HG03575 (cell line): ENCODE results near the gene SKP2.

Experiments
- ATAC-seq: cut with Tn5 transposase; IDR thresholded peaks from one replicate; pipeline ENCODE4 v1.9.1; 2021; ENCODE audit not compliant: unreplicated experiment, insufficient number of reproducible peaks, low FRiP score; ENCODE audit errors: extremely low read depth

The SKP2 gene

DNA sequence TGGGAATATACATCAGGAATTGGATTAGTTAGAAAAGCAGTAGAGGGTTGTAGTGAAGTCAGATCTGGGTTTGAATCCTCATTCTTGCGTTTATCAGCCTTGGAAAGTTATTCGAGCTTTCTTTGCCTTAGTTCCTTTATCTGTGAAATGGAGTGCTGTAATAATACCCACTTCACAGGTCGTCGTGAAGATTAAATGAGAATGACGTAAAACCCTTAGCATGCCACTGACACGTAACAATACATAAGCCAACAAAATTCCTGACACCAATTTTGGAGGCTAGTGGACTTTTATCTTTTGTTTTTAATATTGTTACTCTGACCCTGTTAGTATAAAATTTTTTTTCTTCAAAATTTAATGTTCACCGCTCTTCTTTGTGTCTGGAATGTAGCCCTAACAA, 3.4 kb downstream of the SKP2 start:
- ATAC-seq = no peak

DNA sequence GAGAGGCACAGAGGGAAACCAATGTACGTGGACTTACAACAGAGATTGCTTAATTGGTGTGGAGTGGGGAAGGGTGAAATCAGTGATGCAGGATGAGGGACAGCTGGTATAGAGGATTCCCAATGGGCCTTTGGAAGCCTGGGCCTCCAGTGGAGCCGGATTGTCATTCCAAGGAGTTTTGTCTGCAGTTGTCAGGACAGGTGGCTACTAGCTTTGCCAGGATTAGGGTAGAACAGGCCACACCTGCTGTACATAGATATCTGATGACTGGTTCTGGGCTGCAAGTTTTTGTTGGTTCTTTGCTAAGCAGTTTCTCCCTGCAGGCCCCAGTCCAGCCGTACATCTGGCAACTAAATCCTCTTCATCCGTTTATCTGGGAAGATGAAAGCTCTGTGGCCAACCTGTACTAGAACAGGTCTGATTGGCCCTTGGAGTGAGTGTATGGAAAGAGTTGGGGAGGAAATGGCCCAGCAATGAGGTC, 4.2 kb downstream of the SKP2 start:
- ATAC-seq = no peak

DNA sequence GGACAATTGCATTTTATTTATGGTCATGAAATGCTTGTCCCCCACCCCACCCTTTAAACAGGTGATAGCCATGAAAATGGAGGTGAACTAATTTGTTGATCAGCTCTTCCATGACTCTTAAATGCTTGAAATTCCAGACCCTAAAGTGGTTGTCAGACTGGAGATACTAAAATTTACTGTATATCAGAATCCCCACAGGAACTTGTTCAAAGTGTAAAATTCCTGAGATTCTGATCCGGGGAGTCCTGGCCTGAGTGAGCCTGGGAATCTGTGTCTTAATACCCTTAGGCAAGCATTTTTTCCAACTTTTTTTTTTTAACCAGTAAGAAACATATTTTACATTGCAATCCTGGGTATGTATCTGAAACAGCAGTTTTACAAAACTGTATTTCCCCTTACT, 4.7 kb downstream of the SKP2 start:
- ATAC-seq = no peak

DNA sequence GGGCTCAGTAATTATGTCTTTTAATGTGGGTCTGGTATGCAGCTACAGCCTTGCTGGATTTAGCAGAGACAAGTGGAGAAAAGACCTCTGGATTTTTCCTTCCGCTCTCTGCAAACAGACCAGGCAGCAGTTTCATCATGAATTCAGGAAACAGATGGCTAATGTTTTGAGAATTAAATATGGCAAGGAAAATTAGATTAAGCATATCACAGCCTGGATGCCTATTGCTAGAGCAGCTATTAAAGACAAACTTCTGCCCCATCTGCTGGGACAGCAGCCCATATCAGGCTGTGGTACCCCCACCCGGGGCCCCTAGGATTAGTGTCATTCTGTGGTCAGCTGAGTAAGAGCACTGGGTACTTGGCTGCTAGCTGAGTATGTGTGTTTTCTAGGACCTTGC, 6.2 kb downstream of the SKP2 start:
- ATAC-seq = no peak

DNA sequence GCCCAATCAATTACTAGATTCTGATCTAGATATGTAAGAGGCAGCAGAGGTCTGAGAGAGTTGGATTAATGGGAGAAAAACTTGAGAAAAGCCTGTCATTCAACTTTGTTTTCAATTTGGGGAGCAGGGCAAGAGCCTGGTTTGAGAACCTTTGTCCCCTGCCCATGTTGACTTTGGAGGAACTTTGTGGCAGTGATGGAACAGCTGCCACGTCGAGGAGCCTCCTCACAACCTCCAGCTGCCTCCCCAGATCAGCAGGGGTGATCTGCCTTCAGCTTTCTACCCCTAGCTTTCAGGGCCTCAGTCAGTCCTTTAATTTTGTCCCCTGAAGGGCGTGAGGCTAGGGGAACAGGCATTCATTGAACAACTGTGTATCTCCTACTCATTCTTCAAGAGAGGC, 8.7 kb downstream of the SKP2 start:
- no peak for ATAC-seq

DNA sequence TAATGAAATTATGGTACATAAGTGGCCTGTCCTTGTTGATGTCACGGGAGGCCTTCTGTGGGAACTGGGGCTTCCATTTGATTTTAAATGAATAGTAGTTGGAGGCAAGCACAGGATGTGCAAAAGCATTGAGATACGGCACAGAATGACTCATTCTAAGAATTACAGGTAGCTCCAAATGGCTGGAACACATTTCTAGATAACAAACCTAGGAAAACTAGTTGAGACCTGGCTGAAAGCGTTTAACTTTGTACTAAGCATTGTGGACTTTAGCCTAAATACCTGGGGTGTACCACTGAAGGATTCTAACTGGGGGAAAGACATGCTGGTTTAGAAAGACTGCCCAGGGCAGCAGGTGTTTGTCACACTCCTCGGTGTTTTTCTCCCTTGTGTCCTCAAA, 9.4 kb downstream of the SKP2 start:
- no peak for ATAC-seq

DNA sequence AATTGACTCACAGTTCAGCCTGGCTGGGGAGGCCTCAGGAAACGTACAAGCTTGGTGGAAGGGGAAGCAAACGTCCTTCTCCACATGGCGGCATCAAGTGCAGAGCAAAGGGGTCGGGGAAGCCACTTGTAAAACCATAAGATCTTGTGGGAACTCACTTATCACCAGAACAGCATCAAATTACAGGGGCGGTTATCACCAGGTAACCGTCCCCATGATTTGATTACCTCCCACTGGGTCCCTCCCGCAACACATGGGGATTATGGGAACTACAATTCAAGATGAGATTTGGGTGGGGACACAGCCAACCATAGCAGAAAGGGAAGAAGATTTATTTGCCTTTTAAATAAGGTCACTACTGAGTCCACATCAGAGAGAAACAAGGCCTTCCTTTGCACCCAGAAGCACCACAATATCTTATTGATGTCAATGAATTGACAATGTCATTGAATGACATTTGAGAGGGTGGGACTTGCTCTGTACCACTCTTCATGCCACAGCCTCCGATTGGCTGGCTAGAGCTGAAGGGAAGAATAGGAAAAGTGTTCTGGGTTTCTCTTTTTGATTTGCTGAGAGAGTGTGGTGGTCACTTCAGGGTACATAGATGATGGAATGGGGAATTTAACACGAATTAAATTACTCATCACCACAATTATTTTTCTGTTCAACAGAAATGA, 11.0 kb downstream of the SKP2 start:
- ATAC-seq = no peak

DNA sequence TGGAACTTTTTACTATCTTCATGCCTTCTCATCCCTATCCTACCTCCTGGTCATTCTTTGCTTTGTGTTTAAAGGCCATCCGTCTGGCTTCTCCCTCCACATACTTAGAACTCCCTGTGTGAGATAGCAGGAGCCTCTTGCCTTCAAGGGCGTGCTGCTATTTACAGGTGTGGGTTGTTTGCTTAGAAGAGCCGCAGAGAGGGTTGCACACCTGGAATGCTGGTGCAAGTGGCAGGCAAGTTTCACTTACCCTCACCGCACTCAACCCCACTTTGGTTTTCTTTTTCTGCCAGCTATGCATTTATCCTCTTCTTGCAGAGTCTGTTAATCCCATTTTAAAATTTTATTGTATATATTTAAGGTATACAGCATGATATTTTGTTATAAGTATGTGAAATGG, 12.6 kb downstream of the SKP2 start:
- ATAC-seq = no peak

DNA sequence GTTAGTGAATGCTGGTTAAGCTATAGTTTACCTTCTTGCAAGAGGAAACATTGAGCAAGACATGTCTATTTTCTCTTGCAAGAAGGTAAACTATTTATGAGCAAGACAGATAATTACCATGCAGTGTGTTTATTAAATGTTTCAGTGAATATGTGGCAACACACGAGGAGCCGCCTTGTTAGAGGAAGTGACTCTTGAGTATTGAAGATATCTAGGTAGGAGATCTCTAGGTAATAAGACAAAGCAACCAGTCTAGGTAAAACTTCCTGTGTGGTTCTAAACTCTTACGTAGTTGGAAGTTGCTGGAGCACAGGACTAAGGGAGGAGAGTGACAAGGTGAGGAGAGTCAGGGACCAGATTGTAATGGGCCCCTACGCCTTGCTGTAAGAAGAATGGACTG, 16.8 kb downstream of the SKP2 start:
- no peak for ATAC-seq

DNA sequence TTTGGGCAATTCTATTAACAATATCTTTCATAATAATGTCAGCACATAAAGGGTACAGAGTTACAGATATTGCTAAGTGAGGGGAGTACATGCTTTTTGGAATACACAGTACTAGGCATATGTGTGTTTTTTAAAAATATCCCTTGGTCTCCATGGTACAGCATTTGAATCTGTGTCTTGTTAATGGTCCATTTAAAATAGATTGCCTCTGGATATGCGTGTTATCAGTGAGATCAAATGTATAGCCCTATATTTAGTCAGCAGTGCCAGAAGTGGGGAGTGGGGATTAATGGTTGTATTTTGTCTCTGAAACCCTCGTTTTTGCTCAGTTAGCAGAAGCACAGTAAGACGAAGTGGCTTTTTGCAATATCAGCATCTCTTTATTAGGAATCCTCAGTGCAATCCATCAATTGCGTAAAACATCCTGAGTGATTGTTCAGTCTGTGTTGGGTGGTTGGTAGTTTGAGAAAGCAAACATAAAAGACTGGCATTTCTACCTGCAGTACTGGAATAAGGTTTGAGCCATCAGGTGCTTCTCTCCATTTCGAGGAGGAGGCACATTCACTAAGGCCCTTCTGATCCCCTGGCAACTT, 19.0 kb downstream of the SKP2 start:
- no peak for ATAC-seq

DNA sequence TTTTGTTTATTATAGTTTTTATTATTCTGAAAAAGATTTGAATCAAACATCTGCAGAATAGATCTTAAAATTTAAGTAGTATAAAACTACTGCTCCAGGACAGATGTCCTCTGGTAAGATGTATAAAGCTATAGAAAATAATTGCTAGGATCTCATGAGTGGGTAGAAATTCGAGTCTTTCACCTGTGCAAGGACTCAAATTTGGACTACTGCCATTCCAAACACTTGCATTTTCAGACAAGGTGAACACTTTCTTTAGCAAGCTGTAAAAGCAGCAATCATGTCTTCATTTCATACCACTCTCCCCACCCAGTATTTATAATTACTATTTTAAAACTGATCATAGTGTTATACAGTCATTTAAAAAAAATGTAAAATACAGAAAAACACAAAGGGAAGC, 20.7 kb downstream of the SKP2 start:
- no peak for ATAC-seq

DNA sequence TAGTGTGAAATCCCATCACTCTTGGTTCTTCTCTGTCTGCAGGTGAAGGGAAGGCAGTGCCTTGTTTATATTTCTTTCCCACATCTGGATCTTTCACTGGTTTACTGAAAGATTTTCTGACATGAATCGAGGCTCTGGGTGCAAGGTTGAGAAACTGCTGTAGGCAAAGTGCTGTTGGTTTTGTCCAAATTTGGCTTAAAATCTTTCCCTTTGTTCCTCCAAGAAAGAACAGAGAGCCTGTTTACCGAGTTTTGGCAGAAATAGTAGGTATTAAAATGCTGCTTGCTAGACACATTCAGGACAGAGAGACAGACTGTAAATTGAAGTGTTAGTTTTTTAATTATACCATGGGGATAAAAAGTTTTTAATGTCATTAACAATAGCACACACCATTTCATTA, 21.5 kb downstream of the SKP2 start:
- ATAC-seq = no peak

DNA sequence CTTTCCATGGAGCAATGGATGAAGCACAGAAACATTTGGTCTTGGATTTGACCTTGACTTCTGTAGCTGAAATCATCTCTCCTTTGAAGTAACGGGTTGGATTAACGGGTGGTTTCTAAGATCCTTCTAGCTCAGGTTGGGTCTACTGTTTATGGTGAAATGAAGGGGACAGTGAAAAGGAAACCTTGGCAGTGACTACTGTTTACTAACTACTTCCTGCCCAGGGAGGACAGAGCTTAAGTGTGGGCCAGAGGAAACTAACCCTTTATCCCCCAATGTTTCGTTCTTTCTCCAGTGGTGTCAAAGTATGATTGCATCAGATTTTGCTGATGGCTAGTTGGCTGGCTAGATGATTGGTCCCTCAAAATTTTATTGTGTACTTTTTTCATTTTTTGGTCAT, 22.2 kb downstream of the SKP2 start:
- ATAC-seq = no peak

DNA sequence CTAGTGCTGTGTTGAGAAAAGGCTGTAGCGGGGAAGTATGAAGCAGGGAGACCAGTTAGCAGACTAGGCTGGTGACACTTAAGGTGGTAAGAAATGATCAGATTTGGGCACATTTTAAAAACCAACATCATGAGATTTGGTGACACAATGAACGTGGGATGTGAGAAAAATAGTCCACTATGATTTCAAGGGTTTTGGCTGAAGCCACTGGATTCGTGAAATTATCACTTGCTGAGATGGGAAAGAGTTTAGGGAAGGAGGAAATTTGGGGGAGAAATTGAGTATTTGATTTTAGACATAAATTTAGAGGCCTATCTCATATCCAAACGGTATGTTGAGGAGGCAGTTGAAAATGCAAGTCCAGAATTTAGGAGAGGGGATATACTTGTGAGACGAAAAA, 23.1 kb downstream of the SKP2 start:
- no peak for ATAC-seq

DNA sequence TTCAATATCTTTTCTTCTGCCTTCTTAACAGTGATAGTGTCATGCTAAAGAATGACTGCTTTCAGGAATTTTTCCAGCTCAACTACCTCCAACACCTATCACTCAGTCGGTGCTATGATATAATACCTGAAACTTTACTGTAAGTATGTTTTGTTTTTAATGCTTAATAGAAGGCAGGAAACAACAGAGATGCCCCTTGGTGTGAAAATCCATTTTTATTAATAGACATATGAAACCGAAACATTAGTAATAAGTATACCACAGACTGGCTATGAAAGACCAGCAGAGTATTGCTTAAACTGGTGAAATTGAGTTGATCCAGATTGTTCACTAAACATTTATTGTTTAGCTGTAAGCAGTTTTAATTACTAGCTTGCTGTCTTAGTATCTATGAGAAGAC, 25.2 kb downstream of the SKP2 start:
- ATAC-seq = peak; percentile 94

DNA sequence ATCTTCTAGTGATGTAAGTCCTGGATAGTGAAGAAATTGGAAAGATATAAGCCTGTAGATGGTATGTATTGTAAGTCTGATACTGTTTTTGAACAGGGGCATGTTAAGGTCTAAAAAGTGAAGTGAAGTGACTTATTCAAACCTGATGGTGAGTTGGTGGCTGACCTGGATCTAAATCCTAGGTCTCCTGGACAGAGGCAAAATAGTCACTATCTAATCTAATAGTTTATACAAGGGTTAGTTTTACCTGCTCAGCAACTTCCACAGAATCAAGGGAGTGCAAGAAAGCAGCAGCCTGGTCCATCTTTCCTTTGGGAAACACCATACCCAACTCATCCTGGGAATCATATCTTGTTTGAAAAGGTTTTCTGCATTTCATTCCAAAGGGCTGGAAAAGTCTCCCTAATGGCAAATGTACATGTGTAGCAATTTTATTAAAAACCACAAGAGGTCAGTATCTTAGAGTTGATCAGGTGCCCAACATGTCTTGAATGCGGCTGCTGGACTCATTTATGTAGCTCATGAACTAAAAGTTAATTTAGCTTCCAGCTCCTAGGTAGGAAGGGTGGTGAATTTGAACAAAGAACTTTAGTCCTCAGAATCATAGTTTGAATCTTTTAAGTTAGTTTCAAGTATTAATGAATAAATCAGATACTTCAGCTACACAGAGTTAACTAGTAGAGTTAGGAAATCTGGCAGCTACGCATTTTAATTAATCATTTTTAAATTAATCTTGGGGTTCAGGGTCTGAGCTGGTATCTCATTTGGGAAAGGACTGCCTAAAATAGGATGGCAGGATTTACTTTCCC, 26.0 kb downstream of the SKP2 start:
- ATAC-seq = no peak

DNA sequence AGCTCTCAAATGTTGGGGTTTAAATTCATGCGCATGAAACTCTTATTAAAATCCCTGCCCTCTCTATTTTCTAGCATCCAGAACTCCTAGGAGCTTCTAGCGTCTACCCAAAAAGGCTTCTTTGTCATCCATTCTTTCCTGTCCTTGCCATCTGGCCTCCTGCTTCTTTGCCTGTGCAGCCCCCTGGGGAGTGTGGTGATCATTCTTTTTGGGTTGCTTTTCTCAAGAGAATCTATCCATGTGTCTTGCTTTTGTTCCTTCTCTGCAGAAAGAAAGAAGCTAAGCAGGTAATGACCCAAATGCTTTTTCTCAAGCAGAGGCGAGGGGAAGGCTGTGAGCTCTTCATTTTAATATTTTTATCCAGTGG, 26.6 kb downstream of the SKP2 start:
- no peak for ATAC-seq

DNA sequence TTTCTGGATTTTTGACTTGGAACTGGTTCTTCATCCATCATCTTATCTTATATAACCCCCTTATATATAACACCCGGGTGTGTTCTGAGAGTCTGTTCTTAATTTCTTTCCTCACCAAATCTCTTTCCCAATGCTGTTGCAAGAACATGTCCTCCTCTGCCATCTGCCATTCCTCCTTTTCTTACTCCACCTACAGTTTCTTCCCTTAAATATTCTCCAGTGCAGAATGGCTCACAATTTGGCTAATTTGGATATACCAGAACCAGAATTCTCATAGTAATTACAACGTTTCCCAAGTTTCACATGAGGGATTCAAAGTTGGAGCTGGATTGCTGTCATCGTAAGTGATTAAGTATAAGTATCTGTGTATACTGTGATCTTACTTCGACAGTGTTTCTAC, 28.0 kb downstream of the SKP2 start:
- ATAC-seq = no peak

DNA sequence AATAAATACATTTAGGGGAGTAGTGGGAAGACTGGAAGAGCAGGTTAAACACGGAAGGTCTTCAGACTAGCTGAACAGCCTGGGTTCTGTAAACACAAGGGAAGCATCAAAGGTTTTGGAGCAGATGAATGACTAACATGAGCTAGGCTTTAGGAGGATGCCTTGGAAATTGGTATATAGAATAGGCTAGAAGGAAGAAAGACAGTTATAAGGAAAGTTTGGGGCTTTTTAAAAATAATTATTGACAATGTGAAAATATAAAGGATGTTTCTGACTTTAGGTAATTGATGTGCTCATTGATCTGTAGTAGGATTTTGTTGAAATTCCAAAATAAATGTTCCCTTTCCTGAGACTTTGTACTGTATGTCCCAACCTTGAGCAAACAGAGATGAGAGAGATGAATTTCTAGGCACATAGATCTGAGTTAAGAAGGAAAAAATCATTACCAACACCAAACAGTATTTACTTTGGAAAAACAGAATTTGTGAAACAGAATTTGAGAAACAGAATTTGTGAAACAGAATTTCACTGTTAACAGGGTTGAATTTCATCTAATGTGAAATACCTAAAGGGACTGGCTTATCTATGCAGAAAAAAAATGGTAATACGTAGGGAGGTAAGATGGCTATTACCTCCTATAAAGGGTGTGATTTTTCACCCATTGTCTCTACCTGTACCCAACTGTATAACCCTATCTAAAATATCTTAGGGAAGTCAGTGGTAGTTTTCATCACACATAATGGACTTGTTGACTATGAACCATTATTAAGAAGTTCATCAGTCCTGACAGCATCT, 28.8 kb downstream of the SKP2 start:
- no peak for ATAC-seq

DNA sequence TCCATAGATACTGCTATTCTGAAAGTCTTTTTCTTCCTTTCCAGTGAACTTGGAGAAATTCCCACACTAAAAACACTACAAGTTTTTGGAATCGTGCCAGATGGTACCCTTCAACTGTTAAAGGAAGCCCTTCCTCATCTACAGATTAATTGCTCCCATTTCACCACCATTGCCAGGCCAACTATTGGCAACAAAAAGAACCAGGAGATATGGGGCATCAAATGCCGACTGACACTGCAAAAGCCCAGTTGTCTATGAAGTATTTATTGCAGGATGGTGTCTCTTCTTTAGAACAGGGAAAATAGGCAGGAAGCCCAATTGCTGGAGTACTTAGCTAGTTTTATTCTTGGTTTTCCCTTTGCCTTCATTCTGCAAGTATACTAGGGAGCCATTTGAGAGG, 29.9 kb downstream of the SKP2 start:
- ATAC-seq = no peak
